Heart right ventricle (tissue), 16 donors: ENCODE data around the gene RAD54L2. TPM values are rescaled to one million over a fixed set of nuclear protein-coding genes. Genes with fewer than 3 reads are reported as not detected.

Experiments used
- ATAC-seq, 8 donors: fragments of 200-7000 bp; cut with Tn5 transposase; one replicate each; pipeline ENCODE4 v1.9.1; 2020; ENCODE audit warnings: mild to moderate bottlenecking in 8 of 8, moderate library complexity in 8 of 8, moderate number of reproducible peaks in 1 of 8
- DNase-seq, 2 donors: peaks; one replicate each; pipeline ENCODE4 v3.0.0-alpha.2; 2020
- H3K27ac ChIP-seq, 10 donors: fragments of 200-600 bp; sonication (generic) in 2 of 10; one replicate each; pipeline versions ENCODE4 v1.5.0 to v1.8.0; 2020 to 2022; ENCODE audit warnings: mild to moderate bottlenecking in 3 of 10
- H3K27me3 ChIP-seq, 7 donors: fragments of 200-600 bp; one replicate each; pipeline ENCODE4 v1.8.0; 2021 to 2022; ENCODE audit warnings: mild to moderate bottlenecking in 2 of 7
- H3K36me3 ChIP-seq, 9 donors: fragments of 200-600 bp; sonication (generic) in 1 of 9; one replicate each; pipeline versions ENCODE4 v1.5.0 to v1.8.0; 2020 to 2022; ENCODE audit warnings: mild to moderate bottlenecking in 2 of 9
- H3K4me1 ChIP-seq, 9 donors: fragments of 200-600 bp; sonication (generic) in 1 of 9; one replicate each; pipeline versions ENCODE4 v1.5.0 to v1.8.0; 2020 to 2022; ENCODE audit warnings: mild to moderate bottlenecking in 4 of 9
- H3K4me3 ChIP-seq, 10 donors: fragments of 200-600 bp; sonication (generic) in 2 of 10; one replicate each; pipeline versions ENCODE4 v1.5.0 to v1.8.0; 2020 to 2022; ENCODE audit warnings: mild to moderate bottlenecking in 7 of 10, moderate library complexity in 2 of 10
- H3K9me3 ChIP-seq, 11 donors: fragments of 200-600 bp in 10 of 11; sonication (generic) in 2 of 11; one replicate each; pipeline versions ENCODE4 v1.5.0 to v1.8.0; 2013 to 2022; ENCODE audit warnings: mild to moderate bottlenecking in 2 of 11, control low read depth in 1 of 11, moderate library complexity in 1 of 11
- WGBS, 2 donors: extraction: QIAGEN DNeasy Blood & Tissue Kit; methylation state at CpG; one replicate each; pipeline ENCODE4 v1.1.7; 2013; ENCODE audit warnings: inconsistent platforms in 1 of 2; 5-methylcytosine and 5-hydroxymethylcytosine counted together
- intact Hi-C, 10 donors: fragments of 100-400 bp; cut with DNase I; formaldehyde crosslinking; loops; one replicate each; pipeline versions ENCODE4 v1.11.1 to v1.14.2; 2022
- polyA plus RNA-seq, 2 donors: library from polyadenylated mRNA; stranded (reverse); fragments of 200-250 nt; gene quantifications; one replicate each; pipeline ENCODE4 v1.2.3, GENCODE V29; 2013
- total RNA-seq, 10 donors: library from RNA; stranded (reverse); fragmentation: NEBNext Ultra II Directional in 3 of 10; extraction: Animal tissue kit (Norgen Biotek cat#: 25700) in 3 of 10; gene quantifications; one replicate each; pipeline versions ENCODE4 v1.2.1 to v1.2.4, GENCODE V29; 2021 to 2023
- TF ChIP-seq, protein P1 (sequence below), 9 donors: fragments of 200-600 bp; sonication (generic) in 2 of 9; IDR thresholded peaks; one replicate each; pipeline versions ENCODE4 v1.5.0 to v1.8.0; 2021 to 2022; ENCODE audit warnings: antibody characterized with exemption in 9 of 9, mild to moderate bottlenecking in 5 of 9, moderate library complexity in 1 of 9
- donor health status: Arrhythmogenic right ventricular cardiomyopathy.
- donor health status: ischemic (EF 13 %, LVEDD 7.1; RV severe dilation, severe dysfunction).
- donor health status: healthy with polysubstance abuse.
- donor health status: DM: no; HTN: yes; CAD: no.
- donor health status: DM: no; HTN: no; CAD: no.
- donor health status: ischemic (EF 25% LVEDD 6.9; RV normal size, moderate dysfunction).
- donor health status: ischemic (EF 25% LVEDD 5.7; RV mildly dilated, moderate dysfunction).
- donor health status: healthy.
- donor health status: DM: yes; HTN: yes; CAD: no.
- donor health status: Ischemic cardiomyopathy.
- donor health status: ischemic (EF 35%, LVEDD 5.7; RV mildly dilated, moderate dysfunction).
- donor health status: nonischemic (EF 11% LVEDD 7.7; RV severe dilation, severe dysfunction).
- donor health status: DM: yes; HTN: yes; CAD: no.
- donor health status: PGD.
- donor health status: ischemic (EF 29% LVEDD 5.4; RV normal size, mild dysfunction).
- donor health status: nonischemic (EF 23%, LVEDD 6.1; RV moderate dilation, normal function).

The RAD54L2 gene
- total and polyA plus RNA-seq, 12 donors, result 1.8 to 14.5 (median 12.9) TPM

DNA sequence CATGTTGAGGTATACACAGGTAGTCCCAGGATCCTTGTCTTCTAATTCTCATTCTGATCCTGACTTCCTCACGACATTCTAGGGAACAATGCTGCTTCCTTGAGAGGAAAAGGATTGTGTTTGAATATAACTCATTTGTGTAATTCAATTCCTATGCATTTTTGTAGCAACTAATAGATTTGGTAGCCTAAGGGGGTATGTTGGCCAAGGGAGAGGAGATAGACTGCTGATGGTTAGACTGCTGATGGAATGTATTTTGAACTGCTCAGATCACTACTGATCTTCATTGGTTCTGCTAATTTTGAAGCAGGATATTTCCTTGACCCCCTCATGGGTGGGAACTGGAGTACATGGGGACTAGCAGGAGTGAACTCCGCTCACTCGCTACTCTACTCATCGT lies 39.7 kb downstream of the RAD54L2 start:
- peaks cover 0 to 16% (median 0%) of the 10 kb centered on the region in 9 donors for H3K36me3 ChIP-seq
- ATAC-seq (no peak), DNase-seq (no peak)
- H3K27ac ChIP-seq, result no peak overlapping the region
- intact Hi-C loops, result no loop called here
- peaks cover 0 to 5% (median 0%) of the 10 kb centered on the region in 11 donors for H3K9me3 ChIP-seq
- H3K4me1 ChIP-seq, result peaks cover 0 to 6% (median 0%) of the 10 kb centered on the region in 9 donors
- TF ChIP-seq, protein P1, sequence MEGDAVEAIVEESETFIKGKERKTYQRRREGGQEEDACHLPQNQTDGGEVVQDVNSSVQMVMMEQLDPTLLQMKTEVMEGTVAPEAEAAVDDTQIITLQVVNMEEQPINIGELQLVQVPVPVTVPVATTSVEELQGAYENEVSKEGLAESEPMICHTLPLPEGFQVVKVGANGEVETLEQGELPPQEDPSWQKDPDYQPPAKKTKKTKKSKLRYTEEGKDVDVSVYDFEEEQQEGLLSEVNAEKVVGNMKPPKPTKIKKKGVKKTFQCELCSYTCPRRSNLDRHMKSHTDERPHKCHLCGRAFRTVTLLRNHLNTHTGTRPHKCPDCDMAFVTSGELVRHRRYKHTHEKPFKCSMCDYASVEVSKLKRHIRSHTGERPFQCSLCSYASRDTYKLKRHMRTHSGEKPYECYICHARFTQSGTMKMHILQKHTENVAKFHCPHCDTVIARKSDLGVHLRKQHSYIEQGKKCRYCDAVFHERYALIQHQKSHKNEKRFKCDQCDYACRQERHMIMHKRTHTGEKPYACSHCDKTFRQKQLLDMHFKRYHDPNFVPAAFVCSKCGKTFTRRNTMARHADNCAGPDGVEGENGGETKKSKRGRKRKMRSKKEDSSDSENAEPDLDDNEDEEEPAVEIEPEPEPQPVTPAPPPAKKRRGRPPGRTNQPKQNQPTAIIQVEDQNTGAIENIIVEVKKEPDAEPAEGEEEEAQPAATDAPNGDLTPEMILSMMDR (IDR thresholded peaks at IDR 0.05), result no peak
- 90 to 92% methylated on average over 4 of the region's 4 CpGs for WGBS, 2 donors
- H3K27me3 ChIP-seq, result no peaks in the 10 kb centered on the region
- no peak overlapping the region for H3K4me3 ChIP-seq

DNA sequence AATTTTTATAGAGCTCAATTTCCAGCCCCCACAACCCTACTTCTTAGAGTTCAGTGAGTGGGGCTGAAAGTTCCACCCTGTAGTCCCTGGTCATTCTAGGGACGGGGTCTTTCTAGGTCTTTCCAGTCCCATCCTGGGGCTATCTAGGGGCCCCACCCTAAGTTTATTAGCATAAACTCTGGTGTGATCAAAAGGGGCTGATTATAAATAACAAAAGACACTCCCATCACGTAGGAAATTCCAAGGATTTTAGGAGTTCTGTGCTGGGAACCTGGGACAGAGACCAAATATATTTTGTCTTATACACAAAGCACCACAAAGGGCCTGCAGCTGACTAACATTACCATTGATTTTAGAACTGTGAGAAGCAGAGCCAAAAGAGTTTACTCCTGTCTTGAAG lies 41.9 kb downstream of the RAD54L2 start:
- Histone ChIP-seq H3K36me3 (peaks cover 0 to 11% (median 0%) of the 10 kb centered on the region in 9 donors), H3K4me1 (peaks cover 0 to 6% (median 0%) of the 10 kb centered on the region in 9 donors), H3K27ac (no peak overlapping the region), H3K27me3 (no peaks in the 10 kb centered on the region), H3K4me3 (no peak overlapping the region), H3K9me3 (no peaks in the 10 kb centered on the region)
- ATAC-seq (no peak), DNase-seq (no peak)
- WGBS, 2 donors, result 80 to 89% methylated on average over 2 of the region's 2 CpGs
- TF ChIP-seq, protein P1 (IDR thresholded peaks at IDR 0.05), result no peak
- intact Hi-C loops, result no loop called here

DNA sequence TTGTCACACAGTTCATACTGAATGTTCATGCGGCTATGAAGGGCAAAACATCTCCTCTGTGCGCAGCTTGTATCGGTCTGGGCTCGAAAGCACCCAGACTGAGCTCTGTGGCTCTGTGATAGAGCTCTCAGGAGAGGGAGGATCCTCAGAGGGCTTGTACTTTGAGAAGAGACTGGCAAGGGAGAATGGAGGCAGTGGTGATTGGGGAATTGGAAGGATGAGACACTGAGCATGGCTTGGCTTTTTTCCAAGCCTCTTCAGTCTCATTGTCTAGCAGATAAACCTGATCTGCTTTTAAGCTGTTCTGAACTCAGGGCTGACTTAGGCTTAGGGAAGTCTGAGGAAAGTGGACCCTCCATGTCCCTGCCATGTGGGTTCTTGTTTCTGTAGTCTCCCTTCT lies 43.0 kb downstream of the RAD54L2 start:
- Histone ChIP-seq H3K36me3 (peaks cover 0 to 15% (median 0%) of the 10 kb centered on the region in 9 donors), H3K4me3 (no peak overlapping the region), H3K4me1 (peaks cover 0 to 6% (median 0%) of the 10 kb centered on the region in 9 donors), H3K9me3 (no peaks in the 10 kb centered on the region), H3K27ac (no peak overlapping the region), H3K27me3 (no peaks in the 10 kb centered on the region)
- WGBS, 2 donors, result 84 to 92% methylated on average over 4 of the region's 4 CpGs
- intact Hi-C loops, result no loop called here
- TF ChIP-seq, protein P1 (IDR thresholded peaks at IDR 0.05), result no peak
- no peak for ATAC-seq
- no peak for DNase-seq

DNA sequence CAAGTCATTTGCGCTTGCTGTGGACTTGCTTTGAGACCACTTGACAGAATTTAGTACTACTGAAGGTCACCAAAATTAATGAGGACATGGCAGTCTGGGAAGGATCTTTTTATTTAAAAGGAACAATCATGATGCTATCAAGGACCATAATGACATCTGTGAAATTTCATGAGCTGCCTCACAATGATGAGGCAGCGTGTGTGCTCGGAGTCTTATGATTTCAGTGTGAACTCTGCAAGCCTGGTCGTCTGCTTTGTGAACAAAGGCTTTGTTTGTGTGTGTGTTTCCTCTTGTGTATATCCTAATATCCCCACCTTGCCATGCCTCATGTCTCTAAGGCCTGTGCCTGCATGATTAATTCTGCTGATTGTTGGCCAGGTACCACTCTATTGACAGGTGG lies 46.7 kb downstream of the RAD54L2 start:
- DNase-seq, result no peak
- Histone ChIP-seq H3K36me3 (peaks cover 0 to 10% (median 0%) of the 10 kb centered on the region in 9 donors), H3K27ac (no peak overlapping the region), H3K4me1 (peaks cover 0 to 14% (median 0%) of the 10 kb centered on the region in 9 donors), H3K9me3 (no peaks in the 10 kb centered on the region), H3K4me3 (no peak overlapping the region), H3K27me3 (no peaks in the 10 kb centered on the region)
- ATAC-seq, result no peak
- intact Hi-C loops, result no loop called here
- TF ChIP-seq, protein P1 (IDR thresholded peaks at IDR 0.05), result no peak
- 78 to 82% methylated on average over 4 of the region's 4 CpGs for WGBS, 2 donors
